Keratinocyte (primary cell): ENCODE data around the gene SHKBP1. TPM values are rescaled to one million over a fixed set of nuclear protein-coding genes. Genes with fewer than 3 reads are reported as not detected.
"Not testable (repeated sequence)": the region's sequence is repeated elsewhere in the genome, so short reads cannot be mapped to it uniquely, and the experiment has no call there.

Source experiments
- DNase-seq: peaks from one replicate; pipeline ENCODE4 v3.0.0-alpha.2; 2011; ENCODE audit warnings: low read depth, missing footprints, low spot score
- FAIRE-seq: peaks from 2 replicates; lab custom pipeline; 2011; peaks lifted over from hg19 to GRCh38; lab: Jason Lieb, UNC
- H2AFZ ChIP-seq: 2 replicates; pipeline ENCODE4 v1.6.0; 2012; ENCODE audit warnings: low read length, control low read depth, inconsistent platforms; ENCODE audit not compliant: control insufficient read depth
- H3K27ac ChIP-seq: 2 replicates; pipeline ENCODE4 v1.5.1; 2011; ENCODE audit warnings: low read length; ENCODE audit not compliant: control insufficient read depth, insufficient read depth
- H3K27me3 ChIP-seq: 3 replicates; pipeline ENCODE4 v1.6.0; 2011; ENCODE audit warnings: low read length; ENCODE audit not compliant: control insufficient read depth, insufficient read depth; ENCODE audit errors: extremely low read depth
- H3K36me3 ChIP-seq, 2 experiments: 2 replicates in 1 of 2; 3 replicates in 1 of 2; pipeline ENCODE4 v1.5.1; 2011; ENCODE audit warnings: low read length in 2 of 2, mild to moderate bottlenecking in 1 of 2; ENCODE audit not compliant: control insufficient read depth in 2 of 2, insufficient read depth in 2 of 2; ENCODE audit errors: extremely low read depth in 1 of 2
- H3K4me1 ChIP-seq: 3 replicates; pipeline ENCODE4 v1.5.1; 2011; ENCODE audit warnings: low read length; ENCODE audit not compliant: control insufficient read depth, insufficient read depth; ENCODE audit errors: extremely low read depth
- H3K4me2 ChIP-seq: 3 replicates; pipeline ENCODE4 v1.6.0; 2011; ENCODE audit warnings: low read depth, low read length; ENCODE audit not compliant: control insufficient read depth, insufficient read depth; ENCODE audit errors: extremely low read depth
- H3K4me3 ChIP-seq, 3 experiments: fragments of 200-600 bp in 1 of 3; sonication (generic) in 1 of 3; 2 replicates in 2 of 3; 3 replicates in 1 of 3; pipeline ENCODE4 v1.5.1; 2011 to 2016; ENCODE audit warnings: low read length in 3 of 3, mild to moderate bottlenecking in 3 of 3, control low read depth in 2 of 3, inconsistent platforms in 1 of 3, low read depth in 1 of 3, mixed read lengths in 1 of 3, mixed run types in 1 of 3, moderate library complexity in 1 of 3; ENCODE audit not compliant: control insufficient read depth in 2 of 3, insufficient read depth in 2 of 3; ENCODE audit errors: extremely low read depth in 1 of 3
- H3K79me2 ChIP-seq: 2 replicates; pipeline ENCODE4 v1.6.0; 2012; ENCODE audit warnings: low read length; ENCODE audit not compliant: control insufficient read depth, insufficient read depth
- H3K9ac ChIP-seq: 3 replicates; pipeline ENCODE4 v1.6.0; 2011; ENCODE audit warnings: low read length; ENCODE audit not compliant: control insufficient read depth, insufficient read depth; ENCODE audit errors: extremely low read depth
- H3K9me1 ChIP-seq: 3 replicates; pipeline ENCODE4 v1.6.0; 2011; ENCODE audit warnings: low read length; ENCODE audit not compliant: control insufficient read depth, insufficient read depth; ENCODE audit errors: extremely low read depth
- H3K9me3 ChIP-seq: 2 replicates; pipeline ENCODE4 v1.5.1; 2012; ENCODE audit warnings: low read depth, low read length; ENCODE audit not compliant: control insufficient read depth
- H4K20me1 ChIP-seq: 3 replicates; pipeline ENCODE4 v1.6.0; 2011; ENCODE audit warnings: low read length; ENCODE audit not compliant: control insufficient read depth, insufficient read depth; ENCODE audit errors: extremely low read depth
- CTCF ChIP-seq, 3 experiments: IDR thresholded peaks in 1 of 3; conservative IDR thresholded peaks in 1 of 3; optimal IDR thresholded peaks in 1 of 3; 2 replicates in 2 of 3; 3 replicates in 1 of 3; pipeline versions ENCODE3 to v1.5.1; 2011; ENCODE audit warnings: low read length in 3 of 3, mild to moderate bottlenecking in 3 of 3, moderate library complexity in 2 of 3, control low read depth in 1 of 3, inconsistent platforms in 1 of 3; ENCODE audit not compliant: insufficient read depth in 2 of 3; ENCODE audit errors: extremely low read depth in 1 of 3
- EZH2 ChIP-seq: IDR thresholded peaks from one replicate; pipeline ENCODE4 v1.6.1; 2012; ENCODE audit warnings: inconsistent platforms, mild to moderate bottlenecking, low read length, moderate library complexity
- dilution Hi-C: fragments of 300-500 bp; cut with MboI; formaldehyde crosslinking; loops from one replicate; pipeline ENCODE4 v1.7.0; 2020; ENCODE audit warnings: low sequenced_read_pairs; ENCODE audit not compliant: extremely low pct_ligation_motif_present
- polyA plus RNA-seq, 5 experiments: library from polyadenylated mRNA; depleted of rRNA in 3 of 5; stranded (reverse) in 3 of 5; stranded (forward) in 1 of 5; unstranded in 1 of 5; fragments of >200 nt; gene quantifications; 1 replicate in 1 of 5; 2 replicates in 3 of 5; 3 replicates in 1 of 5; pipeline versions ENCODE4 v1.2.1 to v1.2.3, GENCODE V29; 2011 to 2012; ENCODE audit warnings: missing spikeins in 2 of 5, low read depth in 1 of 5, low replicate concordance in 1 of 5

Gene SHKBP1
- polyA plus RNA-seq, 1 donor (not counting 4 experiments of a cell fraction or from before 2014, with no cell fraction given): 20.2 TPM

GRCh38 chr19:40547190-40547589, 29.5 kb upstream of the SHKBP1 start:
- H2AFZ ChIP-seq, dilution Hi-C loops: not testable (repeated sequence)

GRCh38 chr19:40547836-40548235, 28.8 kb upstream of the SHKBP1 start:
- H3K27me3 ChIP-seq: peaks cover 1% of the 10 kb centered on the region
- no peak overlapping the region for H3K9ac ChIP-seq
- H3K4me1 ChIP-seq: no peaks in the 10 kb centered on the region
- FAIRE-seq (no peak), DNase-seq (no peak)
- no peaks in the 10 kb centered on the region for H3K36me3 ChIP-seq
- no peaks in the 10 kb centered on the region for H3K9me3 ChIP-seq
- no peak overlapping the region for H2AFZ ChIP-seq
- no peaks in the 10 kb centered on the region for H4K20me1 ChIP-seq
- no peak for TF ChIP-seq CTCF (optimal IDR thresholded peaks at IDR 0.05 in 1 of 3, IDR thresholded peaks at IDR 0.05 in 1 of 3, conservative IDR thresholded peaks at IDR 0.05 in 1 of 3; ENCODE audit: extremely low read depth in 1 of 3, insufficient read depth in 2 of 3, low read length in 3 of 3)
- no peak for TF ChIP-seq EZH2
- dilution Hi-C loops: no loop called here
- H3K79me2 ChIP-seq: no peaks in the 10 kb centered on the region
- no peak overlapping the region for H3K4me3 ChIP-seq
- no peaks in the 10 kb centered on the region for H3K9me1 ChIP-seq
- no peak overlapping the region for H3K4me2 ChIP-seq
- H3K27ac ChIP-seq: no peak overlapping the region

More at GRCh38 chr19:40547190-40547589, 29.5 kb upstream of the SHKBP1 start:
- not testable (repeated sequence) for H3K27me3 ChIP-seq, H4K20me1 ChIP-seq, DNase-seq, H3K36me3 ChIP-seq, H3K27ac ChIP-seq, H3K4me1 ChIP-seq, FAIRE-seq, H3K9me3 ChIP-seq, H3K4me2 ChIP-seq, H3K79me2 ChIP-seq, H3K4me3 ChIP-seq, H3K9ac ChIP-seq, H3K9me1 ChIP-seq

- Histone ChIP-seq H3K9ac (no peak overlapping the region), H3K4me2 (no peak overlapping the region), H3K27me3 (peaks cover 13% of the 10 kb centered on the region), H3K4me3 (no peak overlapping the region), H3K4me1 (no peaks in the 10 kb centered on the region), H3K27ac (no peak overlapping the region), H3K9me1 (no peaks in the 10 kb centered on the region), H3K9me3 (no peaks in the 10 kb centered on the region), H2AFZ (peak overlapping the region; percentile 49), H3K79me2 (no peaks in the 10 kb centered on the region), H4K20me1 (no peaks in the 10 kb centered on the region), H3K36me3 (no peaks in the 10 kb centered on the region)
- DNase-seq (peak; percentile 7), FAIRE-seq (no peak)
- TF ChIP-seq EZH2 (no peak), CTCF (optimal IDR thresholded peaks at IDR 0.05 in 1 of 3, IDR thresholded peaks at IDR 0.05 in 1 of 3, conservative IDR thresholded peaks at IDR 0.05 in 1 of 3; ENCODE audit: extremely low read depth in 1 of 3, insufficient read depth in 2 of 3, low read length in 3 of 3) (peak in 2 of 3 experiments; percentile 65 to 78)
- dilution Hi-C loops: no loop called here
Observed at GRCh38 chr19:40549007-40549708, 27.5 kb upstream of the SHKBP1 start.
